Progenitor cell of endocrine pancreas (in vitro differentiated cells): Measurements from ENCODE around the gene CDK11B. TPM values are rescaled to one million over a fixed set of nuclear protein-coding genes. Genes with fewer than 3 reads are reported as not detected.
A peak's percentile ranks its signal among the peaks of the same experiment; 100 is the strongest.
"Not testable (repeated sequence)": the region's sequence is repeated elsewhere in the genome, so short reads cannot be mapped to it uniquely, and the experiment has no call there.

ENCODE experiments used
- DNase-seq: peaks from one replicate; pipeline ENCODE4 v3.0.0; 2021; ENCODE audit warnings: low spot score; ENCODE audit not compliant: unreplicated experiment
- H3K27ac Mint-ChIP-seq: 2 replicates; pipeline ENCODE4 v1.8.0; 2021; ENCODE audit warnings: mild to moderate bottlenecking, moderate library complexity, mixed read lengths
- H3K27me3 Mint-ChIP-seq: 2 replicates; pipeline ENCODE4 v1.8.0; 2021; ENCODE audit warnings: mixed read lengths
- H3K36me3 Mint-ChIP-seq: 2 replicates; pipeline ENCODE4 v1.8.0; 2022; ENCODE audit warnings: mixed read lengths; ENCODE audit not compliant: insufficient read depth
- H3K4me1 Mint-ChIP-seq: 2 replicates; pipeline ENCODE4 v1.8.0; 2021; ENCODE audit warnings: low read depth, mixed read lengths
- H3K4me3 Mint-ChIP-seq: 2 replicates; pipeline ENCODE4 v1.8.0; 2021; ENCODE audit warnings: low read depth, mild to moderate bottlenecking, moderate library complexity, mixed read lengths
- H3K9me3 Mint-ChIP-seq: 2 replicates; pipeline ENCODE4 v1.8.0; 2021; ENCODE audit warnings: low read depth, mixed read lengths
- total RNA-seq: library from RNA; stranded (reverse); gene quantifications from 2 replicates; pipeline ENCODE4 v1.2.1, GENCODE V29; 2021
- TF ChIP-seq, protein P1 (sequence below): fragments of 200-600 bp; sonication (generic); IDR thresholded peaks from one replicate; pipeline ENCODE4 v1.5.0; 2021; ENCODE audit warnings: antibody characterized with exemption, mild to moderate bottlenecking; ENCODE audit not compliant: unreplicated experiment

CDK11B gene
- total RNA-seq, 1 donor from 2014 or later, result 28.7 TPM

DNA sequence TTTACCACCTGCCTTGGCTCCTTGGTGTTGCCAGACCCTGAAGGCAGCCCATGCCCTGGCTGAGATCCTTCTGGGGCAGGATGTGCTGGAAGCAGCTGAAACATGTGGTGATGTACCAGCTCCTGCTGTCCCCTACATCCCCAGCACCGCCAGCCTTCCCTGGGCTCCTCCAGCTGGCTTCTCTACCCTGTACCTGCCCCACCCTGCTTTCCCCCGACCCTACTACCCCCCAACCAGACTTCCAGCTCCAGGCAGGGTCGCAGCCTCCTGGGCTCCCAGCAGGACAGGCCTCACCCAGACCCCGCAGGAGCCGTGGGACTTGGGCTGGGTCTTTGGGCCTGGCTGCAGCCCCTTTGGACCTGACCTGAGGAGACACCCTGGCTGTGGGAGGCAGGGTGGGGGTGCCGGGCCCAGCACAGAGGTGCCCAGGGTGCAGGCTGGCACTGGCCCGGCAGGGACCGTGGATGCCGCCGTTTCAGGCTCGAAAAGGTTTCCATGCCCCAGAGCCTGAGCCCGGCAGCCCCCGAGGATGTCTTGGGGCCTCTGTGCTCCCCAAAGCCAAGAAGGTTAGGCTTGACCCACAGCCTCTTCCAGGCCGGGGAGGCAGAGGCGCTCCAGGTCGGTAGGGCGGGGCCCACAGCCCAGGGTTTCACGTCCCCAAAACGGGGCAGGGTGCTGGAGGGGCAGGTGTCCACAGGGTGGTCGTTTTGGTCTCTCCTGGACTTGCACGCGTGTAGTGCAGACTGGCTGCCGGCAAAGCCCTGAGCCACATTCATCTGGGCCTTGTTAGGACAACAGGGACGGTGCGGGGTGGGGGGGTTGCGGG is 38.8 kb upstream of the CDK11B start:
- DNase-seq, H3K36me3 Mint-ChIP-seq, H3K27me3 Mint-ChIP-seq, H3K4me3 Mint-ChIP-seq, H3K4me1 Mint-ChIP-seq, H3K27ac Mint-ChIP-seq, H3K9me3 Mint-ChIP-seq: not testable (repeated sequence)

DNA sequence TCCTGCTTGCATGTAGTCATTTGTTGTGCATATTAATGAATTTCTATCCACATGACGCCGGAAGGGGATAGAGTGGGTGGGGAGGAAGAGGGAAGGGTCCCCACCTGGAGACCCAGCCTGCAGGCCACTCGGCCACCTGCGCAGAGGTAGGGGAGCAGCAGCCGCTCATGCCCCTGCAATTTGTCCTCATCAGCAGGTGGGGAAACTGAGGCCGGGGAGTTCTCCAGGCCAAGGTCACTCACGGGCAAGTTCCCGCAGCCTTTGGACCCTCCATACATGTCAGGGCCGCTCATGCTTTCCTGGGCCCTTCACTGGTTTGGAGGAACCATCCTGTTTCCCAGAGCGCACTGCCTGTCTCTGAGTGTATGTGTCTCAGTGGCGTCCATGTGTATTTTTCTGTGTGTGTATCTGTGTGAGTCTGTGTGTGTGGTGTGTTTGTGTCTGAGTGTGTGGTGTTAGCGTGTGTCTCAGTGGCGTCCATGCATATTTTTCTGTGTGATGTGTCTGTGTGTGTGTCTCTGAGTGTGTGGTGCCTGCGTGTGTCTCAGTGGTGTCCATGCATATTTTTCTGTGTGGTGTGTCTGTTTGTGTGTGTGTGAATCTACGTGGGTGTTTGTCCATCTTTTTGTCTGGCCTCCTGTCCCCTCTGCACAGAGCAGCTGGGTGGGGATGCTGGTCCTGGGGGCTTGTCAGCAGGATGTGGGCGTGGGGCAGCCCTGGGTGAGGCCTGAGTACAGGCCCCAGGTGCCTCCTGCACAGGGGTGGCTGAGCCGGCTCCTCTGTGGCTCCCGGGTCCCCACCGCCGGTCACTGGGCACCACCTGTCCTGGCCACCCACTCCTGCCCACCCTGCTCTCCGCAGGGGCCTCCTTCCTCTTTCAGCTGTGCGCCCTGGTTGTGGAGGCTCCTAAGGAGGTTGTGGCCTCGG is 37.9 kb upstream of the CDK11B start:
- H3K4me3 Mint-ChIP-seq, H3K36me3 Mint-ChIP-seq, H3K27me3 Mint-ChIP-seq, H3K9me3 Mint-ChIP-seq, DNase-seq, H3K27ac Mint-ChIP-seq, H3K4me1 Mint-ChIP-seq: not testable (repeated sequence)

DNA sequence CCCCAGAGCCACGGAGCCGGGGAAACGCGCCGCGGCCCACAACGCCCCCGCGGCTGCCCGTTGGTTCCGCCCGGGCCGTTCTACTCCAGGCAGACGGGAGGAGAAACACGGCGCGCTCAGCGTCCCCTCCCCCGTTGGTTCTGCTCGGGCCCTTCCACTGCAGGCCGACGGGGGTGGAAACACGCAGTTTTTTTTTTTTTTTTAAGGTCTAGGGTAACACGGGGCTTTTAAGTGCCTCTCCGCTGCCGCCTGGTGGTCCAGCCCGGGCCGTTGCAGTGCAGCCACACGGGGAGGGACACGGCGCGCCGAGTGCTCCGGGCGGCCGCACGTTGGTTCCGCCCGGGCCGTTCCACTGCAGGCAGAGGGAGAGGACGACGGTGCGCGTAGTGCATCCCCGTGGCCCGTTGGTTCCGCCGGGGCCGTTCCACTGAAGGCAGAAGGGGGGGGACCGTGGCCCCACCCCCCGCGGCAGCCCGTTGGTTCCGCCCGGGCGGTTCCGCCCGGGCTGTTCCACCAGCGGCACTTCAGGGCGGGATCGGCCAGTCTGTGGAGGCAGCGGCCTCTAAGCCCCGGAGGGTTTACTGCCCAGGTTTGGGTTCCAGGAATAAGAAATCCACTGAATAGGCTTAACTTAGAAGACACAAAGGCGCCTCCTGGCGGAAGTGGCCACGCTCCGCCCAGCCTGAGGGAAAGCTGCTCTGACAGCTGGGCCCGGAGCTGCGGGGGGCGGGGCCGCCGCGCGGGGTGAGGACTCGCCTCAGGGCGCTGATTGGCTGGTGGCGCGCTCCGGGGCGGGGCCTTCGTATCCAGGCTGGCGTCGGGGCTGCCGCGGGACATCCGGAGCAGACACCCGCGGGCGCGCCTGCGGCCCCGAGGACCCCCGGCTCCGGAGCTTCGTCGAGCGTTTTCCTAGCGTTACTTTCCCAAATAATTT is 34.2 kb upstream of the CDK11B start, which contains the start of gene SLC35E2B:
SLC35E2B (minus strand) TSS at position 82 of the 934 bp plus-strand sequence. CDS start 16,096 bp downstream, outside the sequence.
- H3K4me3 Mint-ChIP-seq, result peak within 1 kb of the TSS; percentile 70
- H3K4me1 Mint-ChIP-seq, H3K36me3 Mint-ChIP-seq, H3K9me3 Mint-ChIP-seq, H3K27me3 Mint-ChIP-seq: not testable (repeated sequence)
- DNase-seq, result peak; percentile 88
- peak within 1 kb of the TSS; percentile 92 for H3K27ac Mint-ChIP-seq

DNA sequence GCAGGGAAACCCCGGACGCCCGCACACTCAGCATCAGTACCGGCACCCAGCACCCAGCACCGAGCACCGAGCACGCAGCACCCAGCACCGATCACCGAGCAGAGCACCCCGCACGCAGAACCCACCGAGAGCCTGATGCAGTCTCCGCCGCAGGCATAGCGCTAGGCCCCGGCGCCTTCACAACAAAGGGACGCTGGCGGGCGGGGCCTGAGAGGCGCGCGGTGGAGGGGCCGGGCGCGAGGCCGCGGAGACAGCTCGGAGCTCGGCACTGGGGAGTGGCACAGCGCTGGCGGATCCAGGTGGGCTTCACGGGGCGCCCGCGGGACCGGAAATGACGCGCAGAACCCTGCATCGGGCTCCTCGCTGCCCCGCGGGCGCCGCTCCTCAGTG is 33.5 kb upstream of the CDK11B start:
- DNase-seq, result peak; percentile 39
- H3K4me3 Mint-ChIP-seq, result peak overlapping the region; percentile 70
- not testable (repeated sequence) for H3K27me3 Mint-ChIP-seq

DNA sequence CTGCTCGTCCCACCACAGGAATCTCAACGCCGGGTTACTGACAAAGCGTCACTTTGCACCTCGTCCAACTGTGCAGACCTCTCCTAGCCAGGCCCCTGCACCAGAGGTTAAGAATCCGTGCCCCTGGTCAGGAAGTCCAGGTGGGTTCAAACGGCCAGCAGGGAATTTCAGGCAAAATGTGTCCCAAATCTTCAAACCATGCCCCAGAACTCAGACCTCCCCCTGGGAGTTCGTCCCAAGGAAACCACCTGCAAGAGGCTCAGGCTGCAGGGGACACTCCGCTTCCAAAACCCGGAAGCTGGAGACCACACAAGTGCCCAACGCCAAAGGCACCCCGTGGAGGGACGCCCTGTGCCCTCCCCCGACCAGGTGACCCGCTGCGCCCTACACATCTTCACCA is 32.6 kb upstream of the CDK11B start:
- not testable (repeated sequence) for H3K27ac Mint-ChIP-seq, H3K9me3 Mint-ChIP-seq, H3K4me3 Mint-ChIP-seq, DNase-seq, H3K4me1 Mint-ChIP-seq, H3K36me3 Mint-ChIP-seq, H3K27me3 Mint-ChIP-seq

More for the DNA sequence above, 33.5 kb upstream of the CDK11B start:
- not testable (repeated sequence) for H3K9me3 Mint-ChIP-seq, H3K36me3 Mint-ChIP-seq, H3K27ac Mint-ChIP-seq, H3K4me1 Mint-ChIP-seq

DNA sequence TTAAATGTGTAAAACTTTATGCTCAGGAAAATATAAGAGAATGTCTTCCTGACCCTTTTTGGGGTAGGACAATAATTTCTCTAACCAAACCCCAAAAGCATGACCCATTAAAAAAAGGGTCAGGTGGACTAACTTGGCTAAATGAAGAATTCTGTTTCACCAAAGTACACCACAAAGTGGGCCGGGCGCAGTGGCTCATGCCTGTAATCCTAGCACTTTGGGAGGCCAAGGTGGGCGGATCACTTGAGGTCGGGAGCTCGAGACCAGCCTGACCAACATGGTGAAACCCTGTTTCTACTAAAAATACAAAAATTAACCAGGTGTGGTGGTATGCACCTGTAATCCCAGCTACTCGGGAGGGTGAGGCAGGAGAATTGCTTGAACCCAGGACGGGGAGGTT is 30.7 kb upstream of the CDK11B start:
- H3K4me1 Mint-ChIP-seq, H3K36me3 Mint-ChIP-seq, DNase-seq, H3K27me3 Mint-ChIP-seq, H3K9me3 Mint-ChIP-seq, H3K4me3 Mint-ChIP-seq: not testable (repeated sequence)
- H3K27ac Mint-ChIP-seq, result peak overlapping the region; percentile 33

DNA sequence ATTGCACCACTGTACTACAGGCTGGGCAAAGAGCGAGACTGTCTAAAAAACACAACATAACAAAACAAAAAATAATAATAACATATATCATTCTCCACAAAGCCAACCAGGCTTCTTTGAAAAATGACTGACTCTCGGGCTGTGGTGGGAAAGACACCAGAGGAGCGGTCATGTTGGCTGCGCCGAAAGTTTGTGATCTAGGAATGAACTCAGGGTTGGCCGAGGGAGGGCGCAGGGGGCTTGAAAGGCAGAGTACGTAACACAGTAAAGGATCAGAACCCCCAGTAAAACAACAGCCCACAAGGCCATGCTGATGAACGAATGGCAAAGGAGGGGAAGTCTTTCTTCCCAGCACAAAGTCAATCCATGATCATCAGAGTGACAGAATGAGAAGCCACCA is 29.0 kb upstream of the CDK11B start:
- peaks cover 9% of the 10 kb centered on the region for H3K36me3 Mint-ChIP-seq
- H3K27me3 Mint-ChIP-seq, result no peaks in the 10 kb centered on the region
- DNase-seq, result no peak
- no peak overlapping the region for H3K4me3 Mint-ChIP-seq
- peak overlapping the region; percentile 87 for H3K27ac Mint-ChIP-seq
- H3K9me3 Mint-ChIP-seq, result no peaks in the 10 kb centered on the region
- H3K4me1 Mint-ChIP-seq, result peaks cover 7% of the 10 kb centered on the region
- TF ChIP-seq, protein P1, sequence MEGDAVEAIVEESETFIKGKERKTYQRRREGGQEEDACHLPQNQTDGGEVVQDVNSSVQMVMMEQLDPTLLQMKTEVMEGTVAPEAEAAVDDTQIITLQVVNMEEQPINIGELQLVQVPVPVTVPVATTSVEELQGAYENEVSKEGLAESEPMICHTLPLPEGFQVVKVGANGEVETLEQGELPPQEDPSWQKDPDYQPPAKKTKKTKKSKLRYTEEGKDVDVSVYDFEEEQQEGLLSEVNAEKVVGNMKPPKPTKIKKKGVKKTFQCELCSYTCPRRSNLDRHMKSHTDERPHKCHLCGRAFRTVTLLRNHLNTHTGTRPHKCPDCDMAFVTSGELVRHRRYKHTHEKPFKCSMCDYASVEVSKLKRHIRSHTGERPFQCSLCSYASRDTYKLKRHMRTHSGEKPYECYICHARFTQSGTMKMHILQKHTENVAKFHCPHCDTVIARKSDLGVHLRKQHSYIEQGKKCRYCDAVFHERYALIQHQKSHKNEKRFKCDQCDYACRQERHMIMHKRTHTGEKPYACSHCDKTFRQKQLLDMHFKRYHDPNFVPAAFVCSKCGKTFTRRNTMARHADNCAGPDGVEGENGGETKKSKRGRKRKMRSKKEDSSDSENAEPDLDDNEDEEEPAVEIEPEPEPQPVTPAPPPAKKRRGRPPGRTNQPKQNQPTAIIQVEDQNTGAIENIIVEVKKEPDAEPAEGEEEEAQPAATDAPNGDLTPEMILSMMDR, result no peak
